Osteoblast (primary cell): ENCODE data around the gene SH3RF3. TPM values are rescaled to one million over a fixed set of nuclear protein-coding genes. Genes with fewer than 3 reads are reported as not detected.
A peak's percentile ranks its signal among the peaks of the same experiment; 100 is the strongest.

ENCODE experiments used
- DNase-seq: peaks from one replicate; pipeline ENCODE4 v3.0.0; 2011; ENCODE audit warnings: low spot score, mixed read lengths; ENCODE audit not compliant: insufficient read length; ENCODE audit errors: missing footprints
- H2AFZ ChIP-seq: 2 replicates; pipeline ENCODE4 v1.6.0; 2011; ENCODE audit warnings: mild to moderate bottlenecking, low read length
- H3K27ac ChIP-seq: 2 replicates; pipeline ENCODE4 v1.5.1; 2011; ENCODE audit warnings: mild to moderate bottlenecking, low read depth, low read length, moderate library complexity
- H3K27me3 ChIP-seq: 2 replicates; pipeline ENCODE4 v1.6.0; 2012; ENCODE audit warnings: mild to moderate bottlenecking, control low read depth, inconsistent platforms, low read length, moderate library complexity; ENCODE audit not compliant: insufficient read depth
- H3K36me3 ChIP-seq: 2 replicates; pipeline ENCODE4 v1.5.1; 2011; ENCODE audit warnings: mild to moderate bottlenecking, low read length, control low read depth, moderate library complexity; ENCODE audit not compliant: insufficient read depth
- H3K4me1 ChIP-seq: 2 replicates; pipeline ENCODE4 v1.5.1; 2011; ENCODE audit warnings: mild to moderate bottlenecking, low read length, control low read depth, moderate library complexity; ENCODE audit not compliant: insufficient read depth
- H3K4me2 ChIP-seq: 2 replicates; pipeline ENCODE4 v1.6.0; 2011; ENCODE audit warnings: mild to moderate bottlenecking, low read length; ENCODE audit not compliant: insufficient read depth
- H3K4me3 ChIP-seq: fragments of 200-600 bp; sonication (generic); 3 replicates; pipeline ENCODE4 v1.5.1; 2012; ENCODE audit warnings: mild to moderate bottlenecking, low read length, inconsistent platforms; ENCODE audit not compliant: insufficient read depth
- H3K79me2 ChIP-seq: 2 replicates; pipeline ENCODE4 v1.6.0; 2012; ENCODE audit warnings: mild to moderate bottlenecking, low read length, control low read depth, inconsistent platforms; ENCODE audit not compliant: insufficient read depth
- H3K9me3 ChIP-seq: 2 replicates; pipeline ENCODE4 v1.5.1; 2011; ENCODE audit warnings: low read depth, low read length, control low read depth
- H4K20me1 ChIP-seq: 2 replicates; pipeline ENCODE4 v1.6.0; 2012; ENCODE audit warnings: mild to moderate bottlenecking, low read length, control low read depth; ENCODE audit not compliant: insufficient read depth
- CTCF ChIP-seq: IDR thresholded peaks from 2 replicates; pipeline ENCODE4 v1.5.1; 2011; ENCODE audit warnings: mild to moderate bottlenecking, low read depth, low read length, moderate library complexity; ENCODE audit errors: extremely low read depth
- total RNA-seq: library from RNA; depleted of rRNA; stranded (reverse); fragments of >200 nt; gene quantifications from 2 replicates; pipeline ENCODE4 v1.2.3, GENCODE V29; 2012

SH3RF3 gene
- total RNA-seq, 1 donor: 14.8 TPM

- Histone ChIP-seq H4K20me1 (peaks cover 26% of the 10 kb centered on the region), H2AFZ (no peak overlapping the region), H3K27me3 (peaks cover 10% of the 10 kb centered on the region), H3K36me3 (no peaks in the 10 kb centered on the region), H3K4me3 (peak overlapping the region; percentile 85), H3K27ac (no peak overlapping the region), H3K4me1 (peaks cover 42% of the 10 kb centered on the region), H3K79me2 (peaks cover 41% of the 10 kb centered on the region), H3K4me2 (peak overlapping the region; percentile 88), H3K9me3 (no peaks in the 10 kb centered on the region)
- DNase-seq: no peak
- TF ChIP-seq CTCF: no peak
These were observed 1.4 kb upstream of the SH3RF3 start for GRCh38 chr2:109127556-109127955.

- H3K79me2 ChIP-seq: peaks cover 47% of the 10 kb centered on the region
- peak overlapping the region; percentile 85 for H3K4me3 ChIP-seq
- H3K4me1 ChIP-seq: peaks cover 42% of the 10 kb centered on the region
- H3K9me3 ChIP-seq: no peaks in the 10 kb centered on the region
- DNase-seq: peak; percentile 99
- peak; percentile 90 for TF ChIP-seq CTCF
- H3K27ac ChIP-seq: peak overlapping the region; percentile 78
- no peaks in the 10 kb centered on the region for H3K36me3 ChIP-seq
- peaks cover 5% of the 10 kb centered on the region for H3K27me3 ChIP-seq
- H2AFZ ChIP-seq: peak overlapping the region; percentile 64
- H3K4me2 ChIP-seq: peak overlapping the region; percentile 88
- peaks cover 32% of the 10 kb centered on the region for H4K20me1 ChIP-seq
These were observed 873 bp upstream of the SH3RF3 start for GRCh38 chr2:109128048-109128615.

GRCh38 chr2:109129356-109129920 is 433 bp downstream of the SH3RF3 start:
- peaks cover 42% of the 10 kb centered on the region for H3K4me1 ChIP-seq
- no peaks in the 10 kb centered on the region for H3K9me3 ChIP-seq
- peak; percentile 91 for DNase-seq
- peak overlapping the region; percentile 88 for H3K4me2 ChIP-seq
- H3K27ac ChIP-seq: peak overlapping the region; percentile 78
- peaks cover 59% of the 10 kb centered on the region for H3K79me2 ChIP-seq
- no peaks in the 10 kb centered on the region for H3K27me3 ChIP-seq
- peaks cover 45% of the 10 kb centered on the region for H4K20me1 ChIP-seq
- peak overlapping the region; percentile 85 for H3K4me3 ChIP-seq
- no peak for TF ChIP-seq CTCF
- H3K36me3 ChIP-seq: no peaks in the 10 kb centered on the region
- H2AFZ ChIP-seq: peak overlapping the region; percentile 38

- Histone ChIP-seq H4K20me1 (peaks cover 51% of the 10 kb centered on the region), H3K4me1 (peaks cover 35% of the 10 kb centered on the region), H3K9me3 (no peaks in the 10 kb centered on the region), H3K79me2 (peaks cover 66% of the 10 kb centered on the region), H3K27me3 (no peaks in the 10 kb centered on the region), H3K4me2 (peak overlapping the region; percentile 88), H2AFZ (peak overlapping the region; percentile 11), H3K36me3 (no peaks in the 10 kb centered on the region), H3K27ac (peak overlapping the region; percentile 21), H3K4me3 (peak overlapping the region; percentile 85)
- TF ChIP-seq CTCF: no peak
- DNase-seq: peak; percentile 89
These were observed 1.1 kb downstream of the SH3RF3 start for GRCh38 chr2:109129921-109130722.
